Measurements from ENCODE around the gene DNMT3A. TPM values are rescaled to one million over a fixed set of nuclear protein-coding genes. Genes with fewer than 3 reads are reported as not detected.

DNMT3A gene
- total and polyA plus RNA-seq, 2 of the 8 experiments (the other 6 are each of a cell fraction or from before 2014, with no cell fraction given) = 33.6 to 178 TPM

- no peak overlapping the region for H4K5ac ChIP-seq (ENCODE audit: insufficient read length, low read depth, low read length)
- 24% methylated on average over 27 of the region's 45 CpGs; no CpG with 5 or more reads in 1 of the 2 experiments for WGBS, 2 experiments (ENCODE audit: extremely low coverage in 1 of 2, insufficient coverage in 1 of 2, insufficient read length in 1 of 2, insufficient replicate concordance in 2 of 2, low coverage in 1 of 2, low lambda C conversion rate in 2 of 2, missing lambda C conversion rate in 1 of 2)
- H3K4ac ChIP-seq (replicated peaks; ENCODE audit: insufficient read length, low read depth, low read length) = no peak overlapping the region
- H3K9ac ChIP-seq (replicated peaks in 1 of 4; ENCODE audit: extremely low read depth in 1 of 4, low read depth in 3 of 4, low read length in 3 of 4) = no peak overlapping the region
- H4K8ac ChIP-seq (ENCODE audit: extremely low read depth, insufficient read depth, low read length) = no peak overlapping the region
- no peaks in the 10 kb centered on the region for H3K36me3 ChIP-seq (ENCODE audit: control insufficient read depth in 2 of 4, insufficient read depth in 4 of 4, low read length in 3 of 4)
- no peak overlapping the region for H2BK20ac ChIP-seq (ENCODE audit: low read length)
- no peak overlapping the region for H3K23ac ChIP-seq (ENCODE audit: insufficient read length)
- H3K4me1 ChIP-seq (replicated peaks in 1 of 4; ENCODE audit: control insufficient read depth in 3 of 4, insufficient read depth in 4 of 4, low read length in 3 of 4) = peaks cover 0 to 20% (median 10%) of the 10 kb centered on the region in 4 experiments; a peak in 5 of 7 replicates
- no peaks in the 10 kb centered on the region; the same call in 1 of the 2 replicates for H3K79me1 ChIP-seq (ENCODE audit: low read depth, low read length)
- H3K4me3 ChIP-seq (ENCODE audit: extremely low read depth in 1 of 4, insufficient read depth in 2 of 4, low read depth in 3 of 4, low read length in 4 of 4) = peak overlapping the region; percentile 37 to 64 (median 48); a peak in 7 of 8 replicates
- H2BK120ac ChIP-seq (replicated peaks; ENCODE audit: low read depth, low read length) = no peak overlapping the region
- H3K56ac ChIP-seq (replicated peaks; ENCODE audit: insufficient read length, low read depth, low read length) = no peak overlapping the region
- H2AFZ ChIP-seq (ENCODE audit: low read length) = no peak overlapping the region
- H3K23me2 ChIP-seq (ENCODE audit: low read depth, low read length) = peaks cover 8% of the 10 kb centered on the region; the same call in 1 of the 2 replicates
- CTCF ChIA-PET (ENCODE audit: partially characterized antibody) = interaction anchor here (0.6 to 3.3 kb wide), 25 partner anchors 11 to 146 kb away, joined by 3 to 23 read pairs (median 5); no protein-coding TSS in a partner anchor
- H3K79me2 ChIP-seq (ENCODE audit: control insufficient read depth in 1 of 2, insufficient read depth in 2 of 2, low read length in 2 of 2) = no peaks in the 10 kb centered on the region; a peak in 1 of 4 replicates
- DNase-seq (ENCODE audit: low read depth in 1 of 2, low spot score in 2 of 2) (peak; percentile 77 to 93), FAIRE-seq (no peak)
- H3K4me2 ChIP-seq (ENCODE audit: insufficient read depth in 1 of 2, low read depth in 2 of 2, low read length in 2 of 2) = peak overlapping the region; percentile 4 to 83; a peak in 3 of 4 replicates
- H3K27me3 ChIP-seq (replicated peaks in 1 of 4; ENCODE audit: control insufficient read depth in 3 of 4, extremely low read depth in 1 of 4, insufficient read depth in 3 of 4, low read length in 3 of 4) = peaks cover 0 to 18% (median 11%) of the 10 kb centered on the region in 4 experiments; a peak in 6 of 7 replicates
- no peaks in the 10 kb centered on the region for H3K9me3 ChIP-seq (ENCODE audit: insufficient read depth in 2 of 2, low read depth in 1 of 2, low read length in 1 of 2)
- H2BK15ac ChIP-seq (ENCODE audit: low read length) = 0 out of 2 replicates have a peak overlapping the region, but pooled peaks have one; percentile 92
- peak overlapping the region; percentile 27; the same call in 1 of the 2 replicates for H2BK12ac ChIP-seq (ENCODE audit: low read depth, low read length)
- no peak overlapping the region for H3K27ac ChIP-seq (ENCODE audit: low read depth, low read length)
- H4K20me1 ChIP-seq (replicated peaks in 1 of 2; ENCODE audit: control insufficient read depth in 1 of 2, insufficient read depth in 2 of 2, low read length in 2 of 2) = peaks cover 3% of the 10 kb centered on the region in 2 experiments
- H2BK5ac ChIP-seq (ENCODE audit: low read depth, low read length) = no peak overlapping the region
- POLR2A ChIA-PET (ENCODE audit: partially characterized antibody) = interaction anchor here (0.6 to 0.7 kb wide), 3 partner anchors 27 to 518 kb away, joined by 3 read pairs; no protein-coding TSS in a partner anchor
- no peak overlapping the region for H3K14ac ChIP-seq (ENCODE audit: insufficient read length)
- no peak overlapping the region for H4K91ac ChIP-seq (replicated peaks; ENCODE audit: insufficient read length, low read length)
- peak overlapping the region; percentile 83 for H3K18ac ChIP-seq (ENCODE audit: extremely low read depth, low read length)
- no peak overlapping the region for H2AK5ac ChIP-seq (ENCODE audit: low read depth, low read length)
- TF ChIP-seq TCF12 (IDR thresholded peaks at IDR 0.05; ENCODE audit: low read depth, low read length) (no peak), BACH1 (IDR thresholded peaks at IDR 0.05; ENCODE audit: low read length) (0 out of 2 replicates have a peak, but pooled peaks have one; percentile 10), SRF (IDR thresholded peaks at IDR 0.05; ENCODE audit: low read depth, low read length) (no peak; the same call in 1 of the 2 replicates), ZNF274 (IDR thresholded peaks at IDR 0.05; ENCODE audit: borderline replicate concordance, extremely low read depth, low read length) (no peak), SP2 (IDR thresholded peaks at IDR 0.05; ENCODE audit: low read length) (no peak), CBX8 (IDR thresholded peaks at IDR 0.05; ENCODE audit: borderline replicate concordance, low read depth, low read length) (no peak), ATF3 (IDR thresholded peaks at IDR 0.05; ENCODE audit: insufficient read depth, low read depth, low read length) (no peak)
- TF ChIP-seq, protein P1, sequence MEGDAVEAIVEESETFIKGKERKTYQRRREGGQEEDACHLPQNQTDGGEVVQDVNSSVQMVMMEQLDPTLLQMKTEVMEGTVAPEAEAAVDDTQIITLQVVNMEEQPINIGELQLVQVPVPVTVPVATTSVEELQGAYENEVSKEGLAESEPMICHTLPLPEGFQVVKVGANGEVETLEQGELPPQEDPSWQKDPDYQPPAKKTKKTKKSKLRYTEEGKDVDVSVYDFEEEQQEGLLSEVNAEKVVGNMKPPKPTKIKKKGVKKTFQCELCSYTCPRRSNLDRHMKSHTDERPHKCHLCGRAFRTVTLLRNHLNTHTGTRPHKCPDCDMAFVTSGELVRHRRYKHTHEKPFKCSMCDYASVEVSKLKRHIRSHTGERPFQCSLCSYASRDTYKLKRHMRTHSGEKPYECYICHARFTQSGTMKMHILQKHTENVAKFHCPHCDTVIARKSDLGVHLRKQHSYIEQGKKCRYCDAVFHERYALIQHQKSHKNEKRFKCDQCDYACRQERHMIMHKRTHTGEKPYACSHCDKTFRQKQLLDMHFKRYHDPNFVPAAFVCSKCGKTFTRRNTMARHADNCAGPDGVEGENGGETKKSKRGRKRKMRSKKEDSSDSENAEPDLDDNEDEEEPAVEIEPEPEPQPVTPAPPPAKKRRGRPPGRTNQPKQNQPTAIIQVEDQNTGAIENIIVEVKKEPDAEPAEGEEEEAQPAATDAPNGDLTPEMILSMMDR (IDR thresholded peaks at IDR 0.05; ENCODE audit: control extremely low read depth in 1 of 3, insufficient read depth in 1 of 3, low read depth in 1 of 3, low read length in 3 of 3) = peak in 2 of 3 experiments; percentile 95 to 96; a peak in 3 of 4 replicates
Observed at GRCh38 chr2:25342372-25343186, 854 bp upstream of the DNMT3A start.
